Measurements from ENCODE around the gene PCDHB14. TPM values are rescaled to one million over a fixed set of nuclear protein-coding genes. Genes with fewer than 3 reads are reported as not detected.
"Not testable (repeated sequence)": the region's sequence is repeated elsewhere in the genome, so short reads cannot be mapped to it uniquely, and the experiment has no call there.

The PCDHB14 gene
- 1 to 10 TPM; 1.8 to 3.8 (median 2.1) TPM for total RNA-seq

DNA sequence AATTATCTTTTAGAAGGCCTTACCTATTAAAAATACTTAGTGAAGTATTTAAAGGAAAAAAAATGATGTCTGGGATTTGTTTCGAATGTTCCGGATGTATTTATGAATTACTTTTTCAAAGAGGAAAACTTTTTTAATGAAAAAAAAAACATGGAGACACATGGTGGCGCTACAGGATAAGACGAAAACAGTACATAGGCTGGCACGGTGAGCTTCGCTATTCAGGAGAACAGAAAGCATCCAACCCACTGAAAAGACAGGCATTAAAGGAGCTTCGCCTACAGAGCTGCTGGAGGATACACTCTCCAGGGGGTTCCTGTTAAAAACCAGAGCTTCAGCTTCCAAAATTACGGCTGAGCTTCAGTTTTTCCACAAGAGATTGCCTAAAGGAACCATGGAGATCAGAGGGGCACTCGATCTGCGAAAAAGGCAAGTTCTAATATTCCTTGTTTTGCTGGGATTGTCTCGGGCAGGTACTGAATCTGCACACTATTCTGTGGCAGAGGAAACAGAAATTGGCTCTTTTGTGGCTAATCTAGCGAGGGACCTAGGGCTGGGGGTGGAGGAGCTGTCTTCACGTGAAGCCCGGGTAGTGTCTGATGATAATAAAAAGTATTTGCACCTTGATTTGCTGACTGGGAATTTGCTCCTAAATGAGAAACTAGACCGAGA lies at the start of gene PCDHB14:
TSS of gene PCDHB14 (plus strand) at position 232 of the 672 bp plus-strand sequence. CDS start at position 395, 163 bp downstream.
- TF ChIP-seq, protein P1, sequence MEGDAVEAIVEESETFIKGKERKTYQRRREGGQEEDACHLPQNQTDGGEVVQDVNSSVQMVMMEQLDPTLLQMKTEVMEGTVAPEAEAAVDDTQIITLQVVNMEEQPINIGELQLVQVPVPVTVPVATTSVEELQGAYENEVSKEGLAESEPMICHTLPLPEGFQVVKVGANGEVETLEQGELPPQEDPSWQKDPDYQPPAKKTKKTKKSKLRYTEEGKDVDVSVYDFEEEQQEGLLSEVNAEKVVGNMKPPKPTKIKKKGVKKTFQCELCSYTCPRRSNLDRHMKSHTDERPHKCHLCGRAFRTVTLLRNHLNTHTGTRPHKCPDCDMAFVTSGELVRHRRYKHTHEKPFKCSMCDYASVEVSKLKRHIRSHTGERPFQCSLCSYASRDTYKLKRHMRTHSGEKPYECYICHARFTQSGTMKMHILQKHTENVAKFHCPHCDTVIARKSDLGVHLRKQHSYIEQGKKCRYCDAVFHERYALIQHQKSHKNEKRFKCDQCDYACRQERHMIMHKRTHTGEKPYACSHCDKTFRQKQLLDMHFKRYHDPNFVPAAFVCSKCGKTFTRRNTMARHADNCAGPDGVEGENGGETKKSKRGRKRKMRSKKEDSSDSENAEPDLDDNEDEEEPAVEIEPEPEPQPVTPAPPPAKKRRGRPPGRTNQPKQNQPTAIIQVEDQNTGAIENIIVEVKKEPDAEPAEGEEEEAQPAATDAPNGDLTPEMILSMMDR (IDR thresholded peaks at IDR 0.05; ENCODE audit: low read depth), result no peak

DNA sequence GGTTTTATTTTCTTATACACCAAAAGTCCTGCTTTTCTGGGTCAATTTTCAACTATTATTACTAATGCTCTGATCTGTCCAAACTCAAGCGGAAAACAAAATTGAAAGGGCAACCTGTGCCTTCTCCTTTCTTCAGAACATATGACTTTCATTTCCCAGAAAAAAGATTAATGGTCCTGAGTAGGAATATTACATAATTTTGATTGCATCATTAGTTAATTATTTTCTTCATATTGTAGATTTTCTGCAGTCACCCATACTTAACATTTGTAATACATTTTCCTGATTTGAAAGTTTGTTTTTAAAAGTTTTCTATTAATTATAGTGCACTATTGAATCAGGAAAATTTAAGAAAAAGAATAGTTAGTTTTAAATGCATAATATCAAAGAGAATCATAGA lies 47.2 kb upstream of the PCDHB14 start:
- TF ChIP-seq, protein P1 (IDR thresholded peaks at IDR 0.05; ENCODE audit: low read depth), result no peak

DNA sequence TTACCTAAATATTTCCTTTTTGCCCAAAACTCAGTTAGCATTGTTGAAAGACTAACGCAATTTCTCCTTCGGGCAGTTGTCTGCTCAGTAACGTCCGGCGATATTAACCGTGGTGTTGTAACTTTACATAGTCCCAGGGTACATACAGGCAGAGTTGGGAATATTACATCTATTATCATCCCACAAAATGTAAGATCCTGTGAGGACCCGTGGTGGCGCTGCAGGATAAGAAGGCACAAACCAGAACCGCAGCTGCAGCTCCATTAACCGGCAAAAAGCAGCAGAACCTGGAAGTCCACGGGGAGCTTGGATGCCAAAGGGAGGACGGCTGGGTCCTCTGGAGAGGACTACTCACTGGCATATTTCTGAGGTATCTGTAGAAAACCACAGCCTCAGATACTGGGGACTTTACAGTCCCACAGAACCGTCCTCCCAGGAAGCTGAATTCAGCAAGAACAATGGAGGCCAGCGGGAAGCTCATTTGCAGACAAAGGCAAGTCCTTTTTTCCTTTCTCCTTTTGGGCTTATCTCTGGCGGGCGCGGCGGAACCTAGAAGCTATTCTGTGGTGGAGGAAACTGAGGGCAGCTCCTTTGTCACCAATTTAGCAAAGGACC lies 45.5 kb upstream of the PCDHB14 start, which contains the start of gene PCDHB8:
TSS of gene PCDHB8 (plus strand) at position 214 of the 615 bp plus-strand sequence. CDS start at position 459, 245 bp downstream.
- TF ChIP-seq, protein P1 (IDR thresholded peaks at IDR 0.05; ENCODE audit: low read depth), result not testable (repeated sequence)

DNA sequence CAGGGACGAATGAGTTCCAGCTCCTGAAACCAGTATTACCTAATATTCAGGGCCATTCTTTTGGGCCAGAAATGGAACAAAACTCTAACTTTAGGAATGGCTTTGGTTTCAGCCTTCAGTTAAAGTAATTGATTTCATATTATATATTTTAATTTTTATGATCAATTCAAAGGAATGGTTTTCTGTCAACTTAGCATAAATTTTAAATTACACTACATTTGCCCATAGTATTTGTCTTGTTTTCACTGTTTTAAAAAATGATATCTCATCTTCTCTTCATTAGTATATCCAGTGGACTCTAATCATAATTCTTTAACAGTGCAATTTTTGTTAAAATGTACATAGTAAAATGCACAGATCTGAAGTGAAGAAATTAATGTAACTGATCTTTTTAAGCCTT lies 42.8 kb upstream of the PCDHB14 start:
- TF ChIP-seq, protein P1 (IDR thresholded peaks at IDR 0.05; ENCODE audit: low read depth), result no peak

DNA sequence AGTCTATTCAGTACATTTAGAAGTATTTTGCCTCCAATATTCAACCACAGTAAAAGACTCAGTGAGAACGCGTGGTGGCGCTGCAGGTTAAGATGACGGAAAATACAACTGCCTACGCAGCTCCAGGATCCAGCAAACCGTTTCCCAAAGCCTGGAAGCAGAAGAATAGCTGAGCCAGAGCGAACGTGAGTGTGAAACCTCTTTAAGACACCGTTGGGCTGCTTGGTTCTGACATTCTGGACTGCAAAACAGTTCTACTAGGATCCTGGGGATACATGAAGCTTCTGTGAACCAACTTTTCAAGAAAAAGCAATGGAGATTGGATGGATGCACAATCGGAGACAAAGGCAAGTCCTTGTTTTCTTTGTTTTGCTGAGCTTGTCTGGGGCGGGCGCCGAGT lies 40.9 kb upstream of the PCDHB14 start, which contains the start of gene PCDHB16:
TSS of gene PCDHB16 (plus strand) at position 140 of the 400 bp plus-strand sequence. CDS start at position 313, 173 bp downstream.
- TF ChIP-seq, protein P1 (IDR thresholded peaks at IDR 0.05; ENCODE audit: low read depth), result no peak

DNA sequence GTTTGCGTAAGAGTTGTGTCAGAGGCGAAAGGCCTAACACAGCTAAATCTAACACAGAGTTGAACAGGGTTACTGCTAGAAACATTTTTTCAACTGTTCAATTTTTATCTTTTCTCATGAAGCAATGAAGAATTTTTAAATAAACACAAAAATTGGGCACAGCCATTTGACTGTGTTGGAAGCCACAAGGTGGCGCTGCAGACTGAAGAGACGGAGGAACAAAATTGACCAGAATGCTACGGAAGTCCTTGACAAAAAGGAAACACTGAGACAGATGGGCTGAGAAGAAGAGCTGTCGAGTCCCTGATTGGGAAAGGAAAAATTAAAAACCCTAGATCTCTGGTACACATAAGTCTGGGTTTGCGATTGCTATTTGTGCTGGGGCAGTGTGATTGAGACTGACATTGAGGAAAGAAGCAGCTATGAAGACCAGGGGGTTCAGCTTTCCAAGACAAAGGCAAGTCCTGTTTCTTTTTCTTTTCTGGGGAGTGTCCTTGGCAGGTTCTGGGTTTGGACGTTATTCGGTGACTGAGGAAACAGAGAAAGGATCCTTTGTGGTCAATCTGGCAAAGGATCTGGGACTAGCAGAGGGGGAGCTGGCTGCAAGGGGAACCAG lies 36.1 kb upstream of the PCDHB14 start, which contains the start of gene PCDHB9:
TSS of gene PCDHB9 (plus strand) at position 265 of the 616 bp plus-strand sequence. CDS start at position 423, 158 bp downstream.
- TF ChIP-seq, protein P1 (IDR thresholded peaks at IDR 0.05; ENCODE audit: low read depth), result no peak
